HG02571 (cell line): Measurements from ENCODE around the gene NR2C2.

Experiments used
- ATAC-seq: cut with Tn5 transposase; IDR thresholded peaks from one replicate; pipeline ENCODE4 v1.9.1; 2021; ENCODE audit warnings: mild to moderate bottlenecking, moderate library complexity; ENCODE audit not compliant: unreplicated experiment

NR2C2 gene

DNA sequence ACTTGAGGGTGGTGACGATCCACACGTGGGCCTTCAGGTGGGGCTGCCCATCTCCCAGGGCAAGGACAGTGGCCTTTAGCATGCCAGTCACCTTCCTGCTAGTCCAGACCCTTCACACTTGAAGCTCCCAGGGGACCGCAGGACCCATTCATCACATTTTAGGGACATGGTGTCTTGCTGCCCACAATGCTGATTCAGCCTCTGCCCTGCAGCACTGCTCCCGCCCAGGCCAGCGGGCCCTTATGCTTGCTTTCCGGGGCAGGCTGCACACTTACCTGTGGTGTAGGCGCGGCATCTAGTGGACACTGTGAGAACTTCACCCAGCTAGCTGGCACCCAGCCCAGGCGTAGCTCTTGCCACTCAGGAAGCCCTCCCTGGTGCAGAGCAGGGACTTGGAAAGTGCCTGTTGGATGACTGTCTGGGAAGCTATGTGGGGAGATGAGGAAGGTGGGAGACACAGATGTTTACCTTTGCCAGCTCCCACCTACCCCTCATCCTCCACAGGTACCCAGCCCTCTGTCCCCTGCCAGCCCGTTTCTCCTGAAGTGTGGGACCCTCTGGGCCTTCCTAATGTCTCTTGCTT lies 26.3 kb upstream of the NR2C2 start:
- no peak for ATAC-seq

DNA sequence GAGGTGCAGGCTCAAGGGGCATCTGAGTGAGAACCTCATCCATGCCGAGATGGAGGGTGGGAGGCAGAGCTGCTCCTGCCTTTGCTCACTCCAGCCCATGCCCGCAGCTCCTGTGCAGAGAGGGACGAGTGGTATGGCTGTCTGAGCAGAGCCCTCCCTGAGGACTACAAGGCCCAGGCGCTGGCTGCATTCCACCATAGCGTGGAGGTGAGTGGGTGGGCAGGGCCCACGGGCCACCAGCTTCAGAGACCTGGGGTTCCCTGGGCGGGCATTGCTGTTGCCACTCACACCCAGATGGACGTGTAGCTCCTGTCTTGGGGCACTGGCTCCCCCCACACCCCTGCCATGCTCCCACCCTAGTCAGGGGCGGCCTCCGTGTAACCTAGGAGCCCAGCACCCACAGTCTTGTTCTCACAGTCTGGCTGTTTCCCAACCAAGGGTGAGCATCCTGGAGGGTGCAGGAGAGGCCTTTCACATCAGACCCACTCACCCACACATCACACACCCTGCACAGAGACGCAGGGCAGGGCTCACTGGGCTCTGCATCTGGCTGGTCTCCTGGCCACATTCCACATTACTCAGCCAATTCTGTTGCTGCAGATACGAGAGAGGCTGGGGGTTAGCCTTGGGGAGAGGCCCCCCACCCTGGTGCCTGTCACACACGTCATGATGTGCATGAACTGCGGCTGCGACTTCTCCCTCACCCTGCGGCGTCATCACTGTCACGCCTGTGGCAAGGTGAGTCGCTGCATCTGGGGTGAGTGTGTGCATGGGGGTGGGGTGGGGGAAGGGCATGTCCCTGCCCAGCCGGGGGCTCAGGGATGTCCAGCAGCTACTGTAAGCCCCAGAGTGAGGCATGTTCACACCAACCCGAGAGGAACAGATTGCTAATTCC lies 25.3 kb upstream of the NR2C2 start:
- ATAC-seq, result no peak

DNA sequence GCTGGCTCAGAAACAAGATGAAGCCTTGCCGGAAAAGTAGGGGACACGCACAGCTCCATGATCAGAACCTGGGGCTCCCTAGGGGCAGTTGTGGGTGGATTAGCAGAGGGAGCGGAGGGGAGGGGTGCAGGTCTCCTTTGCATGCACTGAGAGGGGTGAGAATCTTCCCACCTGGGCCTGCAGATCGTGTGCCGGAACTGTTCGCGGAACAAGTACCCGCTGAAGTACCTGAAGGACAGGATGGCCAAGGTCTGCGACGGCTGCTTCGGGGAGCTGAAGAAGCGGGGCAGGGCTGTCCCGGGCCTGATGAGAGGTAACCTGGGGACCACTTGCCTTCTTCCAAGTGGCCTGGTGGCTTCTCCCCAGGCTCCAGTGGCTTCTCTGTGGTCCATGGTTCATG lies 24.5 kb upstream of the NR2C2 start:
- no peak for ATAC-seq

DNA sequence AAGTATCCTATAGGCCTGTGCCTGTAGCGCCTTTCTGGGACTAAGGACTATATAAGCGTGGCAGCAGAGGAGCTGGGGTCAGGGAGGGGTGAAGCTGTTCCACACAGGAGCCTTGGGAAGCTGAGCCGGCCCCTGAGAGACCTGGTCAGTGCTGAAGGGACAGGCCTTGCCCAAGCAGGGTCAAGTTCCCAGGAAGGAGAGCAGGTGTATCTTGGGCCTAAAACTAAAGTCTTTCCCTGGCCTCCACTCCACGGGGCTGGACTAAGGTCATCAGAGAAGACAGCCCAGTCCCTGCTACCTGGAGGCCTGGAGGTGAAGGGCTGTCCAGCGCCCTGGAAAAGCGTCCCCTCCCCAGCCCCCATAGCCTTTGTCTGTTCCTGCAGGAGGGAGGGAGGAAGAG lies 23.9 kb upstream of the NR2C2 start:
- no peak for ATAC-seq

DNA sequence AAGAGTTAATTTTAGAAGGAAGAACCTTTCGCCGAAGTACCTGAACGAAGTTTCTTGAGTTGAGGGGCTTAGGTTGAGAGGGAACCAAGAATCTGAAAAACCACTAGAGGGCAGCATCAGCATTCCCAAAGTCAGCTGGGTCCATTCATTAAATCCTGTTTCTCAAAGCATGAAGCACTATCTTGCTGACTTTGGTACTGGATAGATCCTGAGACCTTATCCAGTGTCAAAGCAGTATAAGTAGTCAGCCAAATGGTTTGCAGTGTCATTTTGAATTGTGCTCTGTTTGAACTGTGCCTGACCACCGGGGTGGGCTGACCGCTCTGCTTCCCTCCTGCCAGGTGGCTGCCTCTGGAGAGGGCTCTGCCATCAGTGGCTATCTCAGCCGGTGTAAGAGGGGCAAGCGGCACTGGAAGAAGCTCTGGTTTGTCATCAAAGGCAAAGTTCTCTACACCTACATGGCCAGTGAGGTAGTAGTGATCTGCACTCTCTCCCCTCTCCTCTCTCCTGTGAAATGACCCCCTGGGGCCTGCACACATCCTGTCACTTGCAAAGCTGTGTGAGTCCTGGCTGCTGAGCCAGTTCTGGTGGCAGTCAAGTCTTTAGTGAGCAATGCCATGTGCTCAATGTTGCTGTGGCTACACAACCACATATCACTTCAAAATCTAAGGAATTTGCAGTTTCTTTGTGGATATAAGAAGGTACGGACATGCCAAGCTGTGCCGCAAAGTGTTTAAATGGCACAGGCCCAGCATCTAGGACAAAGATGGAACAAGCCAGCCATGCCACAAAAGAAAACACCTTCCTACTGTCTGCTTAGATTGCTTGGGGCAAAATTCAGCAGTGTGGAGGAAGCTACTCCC lies 21.4 kb upstream of the NR2C2 start:
- ATAC-seq, result no peak

DNA sequence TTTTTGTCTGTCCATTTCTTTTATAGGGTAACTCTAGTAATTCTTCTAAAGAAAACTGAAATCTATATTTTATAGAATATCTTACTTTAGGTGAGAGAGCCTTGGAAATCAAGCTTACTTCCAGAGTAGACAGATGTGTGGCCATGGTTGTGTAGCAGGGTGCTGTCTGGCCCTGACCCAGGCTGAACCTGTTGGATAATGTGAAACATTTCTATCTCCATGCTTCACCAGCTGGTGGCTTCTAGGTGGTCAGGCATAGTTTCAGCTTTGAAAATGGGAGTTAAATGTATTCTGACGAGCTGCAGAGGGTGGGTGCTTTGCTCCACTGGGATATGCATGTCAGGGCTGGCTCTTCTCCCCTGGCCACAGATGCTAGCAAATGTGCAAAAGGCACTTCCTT lies 20.8 kb upstream of the NR2C2 start:
- no peak for ATAC-seq

DNA sequence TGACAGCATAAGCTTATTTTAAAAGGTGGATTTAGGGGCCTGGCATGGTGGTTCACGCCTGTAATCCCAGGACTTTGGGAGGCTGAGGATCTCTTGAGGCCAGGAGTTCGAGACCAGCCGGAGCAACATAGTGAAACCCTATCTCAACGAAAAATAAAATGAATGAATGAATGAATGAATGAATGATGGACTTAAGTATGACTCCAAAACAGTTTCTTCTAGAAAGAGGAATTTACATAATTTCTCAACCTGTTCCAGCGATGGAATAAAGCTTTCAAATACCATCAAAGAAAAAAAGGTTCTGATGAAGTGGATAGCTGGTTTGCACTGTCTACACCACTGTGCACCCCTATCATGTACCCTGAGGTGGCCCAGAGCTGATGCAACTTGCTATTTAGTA lies 20.1 kb upstream of the NR2C2 start:
- no peak for ATAC-seq

DNA sequence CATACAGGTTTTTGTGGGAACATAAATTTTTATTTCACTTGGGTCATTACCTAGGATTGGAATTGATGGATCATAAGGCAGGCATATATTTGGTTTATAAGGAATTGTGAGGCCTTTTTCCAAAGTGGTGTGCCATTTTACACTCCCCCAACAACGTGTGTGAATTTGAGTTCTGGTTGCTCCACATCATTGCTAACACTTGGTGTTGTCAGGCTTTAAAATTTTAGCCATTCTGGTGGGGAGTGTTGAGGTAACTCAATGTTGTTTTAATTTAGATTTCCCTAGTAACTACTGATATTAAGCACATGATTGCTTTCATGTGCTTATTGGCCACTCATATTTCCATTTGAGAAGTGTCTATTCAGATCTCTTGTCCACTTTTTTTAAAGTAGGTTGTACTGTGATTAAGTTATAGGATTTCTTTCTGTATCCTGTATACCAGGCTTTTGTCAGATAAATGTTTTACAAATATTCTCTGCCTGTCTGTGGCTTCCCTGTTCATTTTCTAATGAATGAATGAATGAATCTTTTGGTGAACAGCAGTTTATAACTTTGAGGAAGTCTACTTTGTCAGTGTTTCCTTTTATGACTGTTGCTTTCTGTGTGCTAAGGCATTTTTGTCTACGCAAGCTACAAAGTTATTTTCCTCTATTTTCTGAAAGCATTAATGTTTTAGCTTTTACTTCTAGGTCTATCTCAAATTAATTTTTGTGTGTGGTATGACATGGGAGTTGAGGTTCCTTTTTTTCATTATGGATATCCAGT lies 17.9 kb upstream of the NR2C2 start:
- no peak for ATAC-seq

DNA sequence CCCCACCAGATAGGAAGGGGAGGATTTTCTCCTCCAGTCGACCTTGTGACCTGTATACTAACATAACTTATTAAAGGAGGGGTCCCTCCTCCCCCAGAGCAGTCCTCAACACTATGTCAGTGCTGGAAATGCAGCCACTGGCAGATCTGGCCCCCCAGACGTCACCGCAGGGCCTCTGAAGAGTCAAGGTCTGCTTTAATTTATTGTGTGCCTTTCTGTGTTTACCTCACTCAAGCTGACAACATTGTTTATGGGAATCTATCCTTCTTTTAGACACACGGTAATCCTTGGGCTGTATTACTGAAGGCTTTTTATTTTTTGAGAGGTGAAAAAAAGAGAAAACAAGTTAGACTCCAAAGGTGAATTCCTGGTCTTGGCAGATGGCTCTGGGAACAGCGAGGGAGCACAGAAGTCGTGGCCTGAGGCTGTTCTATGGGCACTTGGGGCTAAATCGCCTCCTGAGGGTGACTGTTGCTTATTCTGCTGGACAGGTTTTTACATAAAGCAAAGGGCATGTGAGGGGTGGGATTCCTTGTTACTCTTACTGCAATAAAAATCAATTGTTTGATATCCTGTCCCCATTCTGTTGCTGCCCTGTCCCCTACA lies 13.5 kb upstream of the NR2C2 start:
- ATAC-seq, result no peak

DNA sequence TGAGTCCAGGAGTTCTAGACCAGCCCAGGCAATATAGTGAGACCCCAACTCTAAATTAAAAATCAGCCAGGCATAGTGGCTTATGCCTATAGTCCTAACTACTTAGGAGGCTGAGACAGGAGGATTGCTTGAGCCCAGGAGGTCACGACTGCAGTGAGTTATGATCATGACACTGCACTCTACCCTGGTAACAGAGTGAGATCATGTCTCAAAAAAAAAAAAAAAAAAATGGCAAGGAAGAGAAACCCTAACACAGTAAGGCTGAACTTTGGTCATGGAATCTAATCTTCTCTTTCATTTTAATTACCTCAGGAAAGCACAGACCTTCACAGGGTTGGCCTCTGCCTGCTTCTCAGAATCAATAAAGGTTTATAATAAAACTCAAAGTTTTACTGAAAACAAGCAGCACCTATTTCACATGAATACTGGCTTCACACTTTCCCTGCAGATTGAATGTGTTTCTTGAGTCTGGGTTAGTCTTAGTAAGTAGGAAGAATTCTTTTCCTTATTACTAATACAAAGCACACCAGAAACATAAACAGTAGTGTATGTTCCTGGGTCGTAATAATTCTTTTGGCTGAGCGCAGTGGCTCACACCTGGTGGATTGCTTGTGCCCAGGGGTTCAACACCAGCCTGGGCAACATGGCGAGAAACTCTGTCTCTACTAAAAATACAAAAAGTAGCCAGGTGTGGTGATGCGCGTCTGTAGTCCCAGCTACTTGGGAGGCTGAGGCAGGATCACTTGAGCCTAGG lies 11.6 kb upstream of the NR2C2 start:
- ATAC-seq, result no peak

DNA sequence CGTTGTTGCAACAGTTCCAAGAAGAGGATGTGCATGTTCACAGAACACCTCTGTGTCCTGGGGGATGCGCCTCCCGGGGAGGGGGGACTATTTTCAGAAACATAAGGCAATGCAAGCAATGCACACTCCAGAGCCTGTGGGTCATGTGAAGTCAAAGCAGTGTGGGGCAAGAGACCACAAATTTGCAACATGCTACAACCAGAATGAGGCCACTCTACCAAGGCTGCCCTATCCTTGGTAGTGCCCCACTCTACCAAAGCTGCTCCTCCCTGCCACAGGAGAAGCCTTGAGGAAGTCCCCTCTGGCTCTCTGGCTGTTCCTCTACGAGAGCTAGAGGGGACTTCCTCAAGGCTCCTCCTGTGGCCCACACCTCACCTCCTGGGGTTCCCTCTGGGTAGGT lies 8.4 kb upstream of the NR2C2 start:
- ATAC-seq, result no peak

DNA sequence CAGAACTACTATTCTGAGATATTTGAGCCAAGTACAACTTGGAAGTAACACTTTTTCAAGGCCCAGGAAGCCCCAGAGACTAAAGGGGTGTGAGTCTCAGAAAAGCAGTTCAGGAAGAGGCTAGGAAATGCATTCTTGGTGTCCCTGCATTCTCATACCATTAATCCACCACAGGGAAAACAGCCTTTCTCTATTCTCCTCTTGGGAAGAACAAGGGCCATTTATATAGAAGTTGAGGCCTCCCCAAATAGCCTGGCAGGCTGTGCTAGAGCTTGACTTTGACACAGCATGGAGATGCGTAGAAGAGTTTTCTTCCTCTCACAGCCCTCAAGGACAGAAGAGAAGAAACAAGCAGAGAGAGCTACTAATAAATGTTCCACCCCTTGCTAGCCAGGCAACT lies 5.5 kb upstream of the NR2C2 start:
- no peak for ATAC-seq

DNA sequence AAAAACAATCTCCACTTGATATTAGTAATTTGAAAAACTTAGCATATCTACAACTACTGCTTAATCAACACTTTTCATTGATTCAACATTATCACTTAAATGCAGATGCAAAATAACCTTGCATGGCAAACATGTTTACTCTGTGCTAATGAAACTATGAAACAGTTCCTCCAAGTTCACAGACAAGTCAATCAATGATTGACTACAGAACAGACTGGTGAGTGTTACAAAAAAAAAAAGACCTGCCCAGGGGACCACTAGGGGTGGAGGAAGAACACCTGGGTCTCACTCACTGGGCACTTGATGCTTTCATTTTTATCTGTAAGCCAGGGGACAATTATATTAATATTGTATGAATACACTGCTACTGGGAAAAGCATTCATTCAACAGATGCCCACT lies 4.3 kb upstream of the NR2C2 start:
- ATAC-seq, result no peak

DNA sequence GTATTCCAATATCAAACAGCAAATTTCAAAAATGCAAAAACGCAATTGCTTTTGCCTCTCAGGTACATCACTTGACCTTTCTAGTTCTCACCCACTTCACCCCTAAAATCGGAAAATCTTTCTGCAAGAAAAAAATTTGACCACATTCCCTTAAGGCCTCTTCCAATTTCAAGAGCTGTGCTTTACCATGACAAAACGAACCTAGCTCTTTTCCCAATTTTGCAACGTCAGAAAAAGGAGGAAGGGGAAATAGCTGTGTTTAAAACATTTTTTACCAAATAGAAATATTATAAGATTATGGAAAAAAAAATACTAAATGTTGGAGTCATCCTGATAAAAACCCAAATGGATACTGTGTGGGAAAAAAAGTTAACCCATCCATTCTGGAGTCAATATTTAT lies 1.1 kb upstream of the NR2C2 start:
- ATAC-seq, result no peak

DNA sequence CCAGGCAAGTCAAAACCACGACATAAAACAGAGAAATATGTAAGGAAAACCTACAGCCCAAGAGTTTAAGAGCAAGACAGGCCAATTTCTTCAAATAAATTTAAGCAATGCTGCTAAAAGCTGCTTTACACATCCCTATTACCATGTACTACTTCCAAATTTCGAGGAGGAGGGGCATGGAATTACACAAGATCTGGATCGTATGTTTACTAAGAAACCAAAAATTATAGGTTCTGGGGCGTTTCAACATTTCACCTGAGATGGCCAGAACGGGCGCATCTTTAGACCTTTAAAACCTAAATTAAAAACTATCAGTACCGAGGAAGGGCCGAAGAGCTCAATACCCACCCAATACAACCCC lies 664 bp upstream of the NR2C2 start:
- ATAC-seq, result no peak

DNA sequence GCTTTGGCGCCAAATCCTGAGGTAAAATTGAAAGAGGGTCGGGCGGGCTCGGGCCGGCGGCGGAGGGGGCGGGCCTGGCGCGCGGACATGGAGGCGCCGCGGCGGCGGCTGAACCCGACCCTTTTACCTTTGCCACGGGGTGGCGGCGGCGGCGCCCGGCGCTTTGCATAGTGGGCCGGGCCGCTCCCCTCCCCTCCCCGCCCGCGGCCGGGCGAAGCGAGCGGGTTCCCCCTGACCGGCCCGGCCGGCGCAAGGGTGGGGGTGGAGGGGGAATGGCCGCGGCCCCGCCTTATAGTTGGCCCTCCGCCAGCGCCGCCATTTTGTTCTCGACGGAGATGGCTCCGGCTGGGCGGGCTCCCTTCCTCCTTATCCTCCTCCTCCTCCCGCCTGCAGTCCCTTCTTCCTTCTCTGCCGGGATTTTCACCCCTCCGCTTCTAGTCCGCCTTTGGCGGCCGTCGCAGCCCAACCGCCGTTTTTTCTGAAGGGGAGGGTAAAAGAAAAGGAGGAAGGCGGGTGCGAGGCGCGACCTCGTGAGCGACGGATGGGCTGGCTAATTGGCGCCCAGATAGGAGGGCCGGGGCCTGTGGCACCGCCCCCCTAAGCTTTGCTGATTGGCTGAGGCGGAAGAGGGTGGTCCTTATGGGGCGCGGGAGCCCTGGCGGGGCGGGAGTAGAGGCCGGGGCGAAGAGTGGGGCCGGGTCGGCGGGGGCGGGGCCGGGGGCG lies 664 bp downstream of the NR2C2 start:
- ATAC-seq, result peak; percentile 85

DNA sequence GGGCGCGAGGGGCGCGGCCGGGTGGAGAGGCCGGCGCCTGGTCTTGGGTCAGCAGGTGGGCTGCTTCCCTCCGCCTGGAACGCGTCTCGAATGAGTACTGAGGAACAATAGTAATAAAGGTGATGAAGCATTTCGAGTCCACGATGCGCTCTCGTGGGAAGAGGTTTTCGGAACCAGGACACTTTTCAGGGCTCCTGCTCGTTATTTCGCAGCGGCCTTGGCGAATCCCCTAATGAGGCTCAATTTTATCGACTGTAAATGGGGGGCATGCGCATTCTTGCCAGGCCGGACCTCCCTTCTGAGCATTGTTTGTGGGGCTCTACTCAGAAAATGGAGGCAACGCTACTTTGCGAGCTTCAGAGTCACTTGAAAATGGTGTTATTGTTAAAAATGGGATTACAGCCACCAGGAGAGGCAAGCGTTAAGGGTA lies 1.2 kb downstream of the NR2C2 start:
- no peak for ATAC-seq

DNA sequence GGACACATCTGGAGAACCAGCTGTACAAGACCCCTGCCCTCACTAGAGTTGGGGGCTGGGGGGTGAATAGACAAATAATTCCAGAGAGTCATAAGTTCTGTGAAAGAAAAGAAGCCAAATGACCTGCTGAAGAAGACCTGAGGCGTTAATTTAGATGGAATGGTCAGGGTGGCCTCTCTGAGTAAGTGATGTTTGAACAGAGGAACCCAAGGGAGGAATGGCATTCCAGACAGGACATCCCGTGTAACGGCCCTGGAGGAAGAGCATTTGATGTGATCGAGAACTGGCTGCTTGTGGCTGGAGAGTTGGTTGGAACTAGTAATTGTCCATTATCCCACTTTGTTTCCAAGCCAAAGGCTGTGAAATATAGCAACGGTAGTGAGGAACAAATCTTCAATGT lies 1.7 kb downstream of the NR2C2 start:
- no peak for ATAC-seq

DNA sequence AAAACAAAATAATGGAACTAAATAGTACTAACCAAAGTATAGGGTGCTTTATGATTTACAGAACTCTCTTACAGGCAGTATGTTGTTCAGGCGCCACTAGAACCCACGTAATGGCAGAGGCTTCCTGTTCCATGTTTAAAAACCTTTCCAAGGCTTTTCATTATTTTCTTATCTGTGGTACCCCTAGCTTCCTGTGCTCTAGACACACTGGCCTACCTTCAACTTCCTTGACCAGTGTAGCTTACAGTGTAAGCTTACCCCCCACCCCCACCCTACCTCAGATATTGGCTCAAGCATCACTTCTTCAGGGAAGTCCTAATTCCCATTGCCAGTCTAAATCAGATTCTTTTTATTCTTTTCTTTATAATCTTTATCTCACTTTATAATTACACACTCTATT lies 2.9 kb downstream of the NR2C2 start:
- no peak for ATAC-seq
